H9 (cell line): Measurements from ENCODE around the gene THAP9. TPM values are rescaled to one million over a fixed set of nuclear protein-coding genes. Genes with fewer than 3 reads are reported as not detected.

Source experiments
- DNase-seq: peaks from one replicate; pipeline ENCODE4 v3.0.0-alpha.2; 2017
- H2AFZ ChIP-seq: one replicate; pipeline ENCODE4 v1.6.1; 2013; ENCODE audit warnings: mild to moderate bottlenecking, low read length, control low read depth, moderate library complexity
- H2AK5ac ChIP-seq: 2 replicates; pipeline ENCODE4 v1.6.1; 2013; ENCODE audit warnings: low read length, control low read depth, mixed read lengths; ENCODE audit not compliant: insufficient read length
- H2BK120ac ChIP-seq: one replicate; pipeline ENCODE4 v1.6.1; 2013; ENCODE audit warnings: low read depth, mild to moderate bottlenecking, low read length, control low read depth, inconsistent platforms; ENCODE audit not compliant: poor library complexity, severe bottlenecking
- H2BK12ac ChIP-seq: 2 replicates; pipeline ENCODE4 v1.6.1; 2013; ENCODE audit warnings: low read length, control low read depth, mixed read lengths, low read depth; ENCODE audit not compliant: insufficient read length
- H2BK15ac ChIP-seq: 2 replicates; pipeline ENCODE4 v1.6.1; 2013; ENCODE audit warnings: low read depth, low read length, control low read depth
- H2BK20ac ChIP-seq: one replicate; pipeline ENCODE4 v1.6.1; 2013; ENCODE audit warnings: low read depth, mild to moderate bottlenecking, low read length, control low read depth, inconsistent platforms; ENCODE audit not compliant: poor library complexity, severe bottlenecking
- H2BK5ac ChIP-seq: 2 replicates; pipeline ENCODE4 v1.6.1; 2013; ENCODE audit warnings: low read length, control low read depth, mixed read lengths; ENCODE audit not compliant: insufficient read length
- H3K14ac ChIP-seq: 2 replicates; pipeline ENCODE4 v1.6.1; 2013; ENCODE audit warnings: low read length, control low read depth; ENCODE audit not compliant: insufficient read depth
- H3K18ac ChIP-seq: 2 replicates; pipeline ENCODE4 v1.6.1; 2013; ENCODE audit warnings: low read depth, mild to moderate bottlenecking, mixed read lengths, low read length, control low read depth; ENCODE audit not compliant: insufficient read length
- H3K23ac ChIP-seq: 2 replicates; pipeline ENCODE4 v1.6.1; 2013; ENCODE audit warnings: low read length, control low read depth, mixed read lengths, low read depth; ENCODE audit not compliant: insufficient read length
- H3K23me2 ChIP-seq: 2 replicates; pipeline ENCODE4 v1.6.1; 2013; ENCODE audit warnings: low read depth, mild to moderate bottlenecking, mixed read lengths, low read length, control low read depth; ENCODE audit not compliant: insufficient read length, poor library complexity, severe bottlenecking
- H3K27ac ChIP-seq: 2 replicates; pipeline ENCODE4 v1.5.1; 2013; ENCODE audit warnings: low read length, control low read depth, mixed read lengths, low read depth; ENCODE audit not compliant: insufficient read length
- H3K27me3 ChIP-seq: 2 replicates; pipeline ENCODE4 v1.6.1; 2013; ENCODE audit warnings: low read length, control low read depth, inconsistent platforms; ENCODE audit not compliant: insufficient read depth
- H3K4ac ChIP-seq: 2 replicates; pipeline ENCODE4 v1.6.1; 2013; ENCODE audit warnings: low read depth, mild to moderate bottlenecking, control low read depth, inconsistent platforms, low read length, moderate library complexity
- H3K4me1 ChIP-seq: 2 replicates; pipeline ENCODE4 v1.6.1; 2013; ENCODE audit warnings: low read length, control low read depth, inconsistent platforms; ENCODE audit not compliant: insufficient read depth
- H3K4me2 ChIP-seq: 2 replicates; pipeline ENCODE4 v1.6.1; 2013; ENCODE audit warnings: low read length, control low read depth, mixed read lengths; ENCODE audit not compliant: insufficient read length, insufficient read depth
- H3K56ac ChIP-seq: 2 replicates; pipeline ENCODE4 v1.6.1; 2013; ENCODE audit warnings: low read depth, mild to moderate bottlenecking, mixed read lengths, low read length, control low read depth; ENCODE audit not compliant: insufficient read length
- H3K79me1 ChIP-seq: 2 replicates; pipeline ENCODE4 v1.6.1; 2013; ENCODE audit warnings: low read depth, mild to moderate bottlenecking, moderate library complexity, low read length, control low read depth, inconsistent platforms; ENCODE audit not compliant: insufficient read depth, poor library complexity, severe bottlenecking
- H3K79me2 ChIP-seq: 2 replicates; pipeline ENCODE4 v1.6.1; 2013; ENCODE audit warnings: low read length, control low read depth, inconsistent platforms; ENCODE audit not compliant: insufficient read depth
- H3K9ac ChIP-seq: 2 replicates; pipeline ENCODE4 v1.6.1; 2013; ENCODE audit warnings: low read length, control low read depth, mixed read lengths; ENCODE audit not compliant: insufficient read length; ENCODE audit errors: extremely low read depth
- H3K9me3 ChIP-seq: one replicate; pipeline ENCODE4 v1.6.1; 2013; ENCODE audit warnings: low read depth, low read length, inconsistent platforms; ENCODE audit not compliant: control insufficient read depth
- H3T11ph ChIP-seq: one replicate; pipeline ENCODE4 v1.6.1; 2013; ENCODE audit warnings: mild to moderate bottlenecking, low read length, control low read depth, inconsistent platforms
- H4K20me1 ChIP-seq: one replicate; pipeline ENCODE4 v1.6.1; 2013; ENCODE audit not compliant: control insufficient read depth, insufficient read length, insufficient read depth
- H4K5ac ChIP-seq: 2 replicates; pipeline ENCODE4 v1.6.1; 2013; ENCODE audit warnings: low read depth, mild to moderate bottlenecking, mixed read lengths, low read length, control low read depth; ENCODE audit not compliant: insufficient read length
- H4K8ac ChIP-seq: replicated peaks from 2 replicates; pipeline ENCODE4 v1.6.1; 2013; ENCODE audit warnings: low read length, control low read depth, mixed read lengths, low read depth; ENCODE audit not compliant: insufficient read length
- H4K91ac ChIP-seq: 2 replicates; pipeline ENCODE4 v1.6.1; 2013; ENCODE audit warnings: low read depth, mild to moderate bottlenecking, moderate library complexity, mixed read lengths, low read length, control low read depth; ENCODE audit not compliant: insufficient read length
- H3K27ac Mint-ChIP-seq, 3 experiments: 2 replicates in 2 of 3; 3 replicates in 1 of 3; pipeline ENCODE4 v1.8.0; 2020 to 2021; ENCODE audit warnings: mixed read lengths in 3 of 3, mild to moderate bottlenecking in 1 of 3, moderate library complexity in 1 of 3
- H3K27me3 Mint-ChIP-seq: 2 replicates; pipeline ENCODE4 v1.8.0; 2021; ENCODE audit warnings: low read depth, mild to moderate bottlenecking, moderate library complexity, mixed read lengths
- H3K36me3 Mint-ChIP-seq, 3 experiments: 2 replicates in 2 of 3; 3 replicates in 1 of 3; pipeline ENCODE4 v1.8.0; 2020 to 2021; ENCODE audit warnings: low read depth in 3 of 3, mixed read lengths in 3 of 3; ENCODE audit not compliant: insufficient read depth in 1 of 3
- H3K4me1 Mint-ChIP-seq, 2 experiments: 2 replicates each; pipeline ENCODE4 v1.8.0; 2020; ENCODE audit warnings: mixed read lengths in 2 of 2
- H3K4me3 Mint-ChIP-seq, 2 experiments: 2 replicates in 1 of 2; 3 replicates in 1 of 2; pipeline ENCODE4 v1.8.0; 2020 to 2021; ENCODE audit warnings: mild to moderate bottlenecking in 2 of 2, mixed read lengths in 2 of 2, moderate library complexity in 1 of 2
- H3K9me3 Mint-ChIP-seq, 2 experiments: 2 replicates in 1 of 2; 3 replicates in 1 of 2; pipeline ENCODE4 v1.8.0; 2020; ENCODE audit warnings: mild to moderate bottlenecking in 2 of 2, mixed read lengths in 2 of 2, moderate library complexity in 1 of 2
- WGBS: extraction: QIAGEN DNeasy Blood & Tissue Kit; methylation state at CpG from one replicate; pipeline ENCODE4 v1.1.7; 2013; ENCODE audit warnings: missing lambda C conversion rate, low lambda C conversion rate, mixed read lengths; ENCODE audit not compliant: insufficient read length; ENCODE audit errors: extremely low coverage; 5-methylcytosine and 5-hydroxymethylcytosine counted together
- total RNA-seq: library from RNA; stranded (reverse); gene quantifications from 2 replicates; pipeline ENCODE4 v1.2.1, GENCODE V29; 2021
- TF ChIP-seq, protein P1 (sequence below): fragments of 200-600 bp; sonication (generic); conservative IDR thresholded peaks from 3 replicates; pipeline ENCODE4 v1.8.0; 2021; ENCODE audit warnings: antibody characterized with exemption, mild to moderate bottlenecking

THAP9 gene
- total RNA-seq, 1 experiment from 2014 or later, result 14.8 TPM

DNA sequence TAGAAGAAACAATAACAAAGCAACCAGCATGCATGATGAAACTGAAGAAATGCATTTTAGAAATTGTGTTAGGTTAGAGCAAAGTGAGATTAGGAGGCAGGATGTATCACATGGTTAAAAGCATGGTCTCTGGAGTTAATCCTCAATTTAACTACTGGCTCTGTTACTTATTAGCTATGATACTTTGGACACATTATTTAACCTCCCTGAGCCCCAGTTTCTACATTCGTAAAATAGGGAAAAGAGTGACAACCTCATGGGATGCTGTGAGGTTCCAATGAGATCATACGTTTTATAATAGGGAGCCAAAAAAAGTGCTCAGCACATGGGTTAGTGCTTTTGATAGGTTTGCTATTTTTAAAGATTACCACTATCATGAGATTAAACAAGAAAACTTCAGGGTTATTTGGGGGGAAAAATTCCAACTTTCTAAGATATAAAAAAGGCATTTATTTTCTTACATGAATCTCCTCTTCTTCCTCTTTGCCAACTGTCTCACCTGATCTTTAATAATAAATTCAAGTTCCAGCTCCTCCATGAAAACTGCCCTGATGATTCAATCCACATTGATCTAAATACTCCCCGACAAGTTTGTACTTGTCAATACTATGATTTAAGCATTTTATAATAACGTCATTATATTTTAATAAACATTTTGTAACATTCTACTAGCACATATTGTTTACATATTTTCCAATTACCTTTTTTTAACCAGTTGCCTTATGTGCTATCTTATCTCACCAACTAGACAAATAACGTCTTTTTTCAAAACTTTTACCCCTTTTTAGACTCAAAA, 14.2 kb upstream of the THAP9 start:
- Histone ChIP-seq H3K23ac (no peak overlapping the region), H2AFZ (no peak overlapping the region), H3K4me2 (no peak overlapping the region), H3K9me3 (no peaks in the 10 kb centered on the region), H3K4ac (no peak overlapping the region), H2BK12ac (no peak overlapping the region), H4K20me1 (no peaks in the 10 kb centered on the region), H2AK5ac (no peak overlapping the region), H3K27ac (no peak overlapping the region), H3K79me1 (peaks cover 5% of the 10 kb centered on the region), H3K23me2 (peaks cover 1% of the 10 kb centered on the region), H2BK20ac (no peak overlapping the region), H3K14ac (no peak overlapping the region), H3K27me3 (no peaks in the 10 kb centered on the region), H4K8ac (no peak overlapping the region), H4K91ac (no peak overlapping the region), H3T11ph (no peak overlapping the region), H3K9ac (no peak overlapping the region), H2BK15ac (no peak overlapping the region), H3K4me1 (no peaks in the 10 kb centered on the region), H4K5ac (no peak overlapping the region), H3K18ac (no peak overlapping the region), H3K56ac (no peak overlapping the region), H2BK5ac (no peak overlapping the region), H2BK120ac (no peak overlapping the region), H3K79me2 (peaks cover 22% of the 10 kb centered on the region; the same call in 1 of the 2 replicates)
- TF ChIP-seq, protein P1, sequence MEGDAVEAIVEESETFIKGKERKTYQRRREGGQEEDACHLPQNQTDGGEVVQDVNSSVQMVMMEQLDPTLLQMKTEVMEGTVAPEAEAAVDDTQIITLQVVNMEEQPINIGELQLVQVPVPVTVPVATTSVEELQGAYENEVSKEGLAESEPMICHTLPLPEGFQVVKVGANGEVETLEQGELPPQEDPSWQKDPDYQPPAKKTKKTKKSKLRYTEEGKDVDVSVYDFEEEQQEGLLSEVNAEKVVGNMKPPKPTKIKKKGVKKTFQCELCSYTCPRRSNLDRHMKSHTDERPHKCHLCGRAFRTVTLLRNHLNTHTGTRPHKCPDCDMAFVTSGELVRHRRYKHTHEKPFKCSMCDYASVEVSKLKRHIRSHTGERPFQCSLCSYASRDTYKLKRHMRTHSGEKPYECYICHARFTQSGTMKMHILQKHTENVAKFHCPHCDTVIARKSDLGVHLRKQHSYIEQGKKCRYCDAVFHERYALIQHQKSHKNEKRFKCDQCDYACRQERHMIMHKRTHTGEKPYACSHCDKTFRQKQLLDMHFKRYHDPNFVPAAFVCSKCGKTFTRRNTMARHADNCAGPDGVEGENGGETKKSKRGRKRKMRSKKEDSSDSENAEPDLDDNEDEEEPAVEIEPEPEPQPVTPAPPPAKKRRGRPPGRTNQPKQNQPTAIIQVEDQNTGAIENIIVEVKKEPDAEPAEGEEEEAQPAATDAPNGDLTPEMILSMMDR, result no peak
- Mint-ChIP-seq H3K27ac (no peak overlapping the region), H3K4me1 (peaks cover 4 to 13% of the 10 kb centered on the region in 2 experiments), H3K27me3 (no peaks in the 10 kb centered on the region), H3K36me3 (peaks cover 0 to 10% (median 2%) of the 10 kb centered on the region in 3 experiments; a peak in 3 of 7 replicates), H3K9me3 (no peaks in the 10 kb centered on the region), H3K4me3 (no peak overlapping the region)
- 100% methylated on average over 2 of the region's 5 CpGs for WGBS
- no peak for DNase-seq
